ENCODE data around the gene ADCY2.

Gene ADCY2

GRCh38 chr5:7516253-7516652 lies 120.3 kb downstream of the ADCY2 start:
- DNase-seq (ENCODE audit: low read depth), result no peak

- no peak for DNase-seq (ENCODE audit: low read depth)
These were observed 121.1 kb downstream of the ADCY2 start for GRCh38 chr5:7517006-7517405.

- DNase-seq (ENCODE audit: low read depth), result no peak
These were observed 123.1 kb downstream of the ADCY2 start for GRCh38 chr5:7518947-7519560.

- no peak for DNase-seq (ENCODE audit: low read depth)
These were observed 123.6 kb downstream of the ADCY2 start for GRCh38 chr5:7519564-7519963.

- DNase-seq (ENCODE audit: low read depth), result no peak
These were observed 133.9 kb downstream of the ADCY2 start for GRCh38 chr5:7529880-7530279.

- no peak for DNase-seq (ENCODE audit: low read depth)
These were observed 138.0 kb downstream of the ADCY2 start for GRCh38 chr5:7533941-7534340.

GRCh38 chr5:7534505-7534904 lies 138.6 kb downstream of the ADCY2 start:
- no peak for DNase-seq (ENCODE audit: low read depth)

- DNase-seq (ENCODE audit: low read depth), result no peak
These were observed 141.6 kb downstream of the ADCY2 start for GRCh38 chr5:7537573-7537972.

- no peak for DNase-seq (ENCODE audit: low read depth)
These were observed 143.6 kb downstream of the ADCY2 start for GRCh38 chr5:7539571-7539970.

GRCh38 chr5:7540736-7541485 lies 145.0 kb downstream of the ADCY2 start:
- DNase-seq (ENCODE audit: low read depth), result no peak

- no peak for DNase-seq (ENCODE audit: low read depth)
These were observed 146.0 kb downstream of the ADCY2 start for GRCh38 chr5:7541898-7542297.

- DNase-seq (ENCODE audit: low read depth), result no peak
These were observed 150.6 kb downstream of the ADCY2 start for GRCh38 chr5:7546555-7546954.

- no peak for DNase-seq (ENCODE audit: low read depth)
These were observed 152.7 kb downstream of the ADCY2 start for GRCh38 chr5:7548596-7548995.

GRCh38 chr5:7565559-7565958 lies 169.6 kb downstream of the ADCY2 start:
- DNase-seq (ENCODE audit: low read depth), result no peak

GRCh38 chr5:7576023-7576715 lies 180.2 kb downstream of the ADCY2 start:
- DNase-seq (ENCODE audit: low read depth), result no peak

- no peak for DNase-seq (ENCODE audit: low read depth)
These were observed 181.4 kb downstream of the ADCY2 start for GRCh38 chr5:7577381-7577780.

GRCh38 chr5:7578071-7578470 lies 182.1 kb downstream of the ADCY2 start:
- no peak for DNase-seq (ENCODE audit: low read depth)

- no peak for DNase-seq (ENCODE audit: low read depth)
These were observed 188.8 kb downstream of the ADCY2 start for GRCh38 chr5:7584749-7585148.

GRCh38 chr5:7585807-7586206 lies 189.9 kb downstream of the ADCY2 start:
- no peak for DNase-seq (ENCODE audit: low read depth)

GRCh38 chr5:7586480-7586879 lies 190.5 kb downstream of the ADCY2 start:
- no peak for DNase-seq (ENCODE audit: low read depth)

- no peak for DNase-seq (ENCODE audit: low read depth)
These were observed 193.9 kb downstream of the ADCY2 start for GRCh38 chr5:7589800-7590199.

GRCh38 chr5:7592910-7593309 lies 197.0 kb downstream of the ADCY2 start:
- peak; percentile 1 for DNase-seq (ENCODE audit: low read depth)

GRCh38 chr5:7597059-7597642 lies 201.2 kb downstream of the ADCY2 start:
- DNase-seq (ENCODE audit: low read depth), result no peak

All from ELR (cell line).